BE2C (cell line): ENCODE measurements around the gene BRD7. TPM values are rescaled to one million over a fixed set of nuclear protein-coding genes. Genes with fewer than 3 reads are reported as not detected.

Experiments
- DNase-seq: peaks from one replicate; pipeline ENCODE4 v3.0.0-alpha.2; 2020
- H3K27me3 ChIP-seq: fragments of 250-450 bp; sonication (Bioruptor Pico); 2 replicates; pipeline ENCODE4 v1.5.1; 2020; ENCODE audit warnings: mild to moderate bottlenecking
- H3K36me3 ChIP-seq: fragments of 250-450 bp; sonication (Bioruptor Pico); 2 replicates; pipeline ENCODE4 v1.5.1; 2020; ENCODE audit warnings: mild to moderate bottlenecking
- H3K4me1 ChIP-seq: fragments of 250-450 bp; sonication (Bioruptor Pico); 2 replicates; pipeline ENCODE4 v1.5.1; 2020
- H3K4me3 ChIP-seq: 2 replicates; pipeline ENCODE4 v1.5.1; 2011; ENCODE audit warnings: low read depth, low read length
- H3K9me3 ChIP-seq: fragments of 250-450 bp; sonication (Bioruptor Pico); 2 replicates; pipeline ENCODE4 v1.5.1; 2020
- polyA plus RNA-seq: library from polyadenylated mRNA; unstranded; fragments of >200 nt; gene quantifications from one replicate; pipeline ENCODE4 v1.2.1, GENCODE V29; 2012; ENCODE audit warnings: low read depth, missing spikeins; ENCODE audit not compliant: insufficient read length, insufficient read depth
- TF ChIP-seq, protein P1 (sequence below): IDR thresholded peaks from 2 replicates; pipeline ENCODE4 v1.5.1; 2012; ENCODE audit warnings: mild to moderate bottlenecking, low read depth, low read length

BRD7 gene
- 57.9 TPM for polyA plus RNA-seq

DNA sequence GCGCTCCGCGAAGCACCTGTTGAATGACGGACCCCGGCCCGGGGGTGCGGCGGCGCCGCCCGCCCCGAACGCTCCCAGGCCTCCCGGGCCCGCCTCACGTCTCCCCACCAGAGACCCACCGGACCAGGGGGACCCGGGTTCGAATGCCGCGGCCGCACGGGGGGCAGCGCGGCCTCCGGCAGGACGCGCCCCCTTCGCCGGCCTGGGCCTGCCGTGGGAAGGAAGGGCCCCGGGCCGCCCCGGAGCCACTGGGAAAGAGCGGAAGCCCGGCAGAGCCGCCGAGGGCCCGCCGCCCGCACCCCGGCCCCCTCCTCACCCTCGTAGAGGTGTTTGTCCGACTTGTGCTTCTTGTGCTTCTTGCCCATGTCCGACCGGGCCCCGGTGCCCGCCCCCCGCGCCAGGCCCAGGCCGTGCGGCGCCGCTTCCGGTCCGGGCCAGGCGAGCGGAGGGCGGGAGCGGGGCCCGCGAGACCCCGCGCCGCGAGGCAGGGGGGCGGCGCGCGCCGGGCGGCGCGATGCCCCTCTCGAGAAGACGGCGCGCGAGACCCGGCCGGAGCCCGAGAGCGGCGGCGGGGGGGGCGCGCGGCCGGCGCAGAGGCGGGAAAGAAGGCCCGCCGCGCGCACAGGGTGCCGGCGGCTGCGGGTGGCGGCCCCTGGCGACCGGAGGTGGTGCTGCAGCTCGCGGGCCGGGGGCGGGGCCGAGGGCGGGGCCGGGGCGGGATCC, at the start of gene BRD7:
Gene BRD7, minus strand, starts transcription at position 579 of the 723 bp plus-strand sequence. Its CDS starts 214 bp downstream, at position 365.
- no peaks in the 10 kb centered on the region for H3K27me3 ChIP-seq
- no peaks in the 10 kb centered on the region for H3K9me3 ChIP-seq
- H3K36me3 ChIP-seq: peaks cover 16% of the 10 kb centered on the region
- peak; percentile 76 for DNase-seq
- H3K4me3 ChIP-seq: peak within 1 kb of the TSS; percentile 87
- peaks cover 5% of the 10 kb centered on the region; the same call in 1 of the 2 replicates for H3K4me1 ChIP-seq
- TF ChIP-seq, protein P1, sequence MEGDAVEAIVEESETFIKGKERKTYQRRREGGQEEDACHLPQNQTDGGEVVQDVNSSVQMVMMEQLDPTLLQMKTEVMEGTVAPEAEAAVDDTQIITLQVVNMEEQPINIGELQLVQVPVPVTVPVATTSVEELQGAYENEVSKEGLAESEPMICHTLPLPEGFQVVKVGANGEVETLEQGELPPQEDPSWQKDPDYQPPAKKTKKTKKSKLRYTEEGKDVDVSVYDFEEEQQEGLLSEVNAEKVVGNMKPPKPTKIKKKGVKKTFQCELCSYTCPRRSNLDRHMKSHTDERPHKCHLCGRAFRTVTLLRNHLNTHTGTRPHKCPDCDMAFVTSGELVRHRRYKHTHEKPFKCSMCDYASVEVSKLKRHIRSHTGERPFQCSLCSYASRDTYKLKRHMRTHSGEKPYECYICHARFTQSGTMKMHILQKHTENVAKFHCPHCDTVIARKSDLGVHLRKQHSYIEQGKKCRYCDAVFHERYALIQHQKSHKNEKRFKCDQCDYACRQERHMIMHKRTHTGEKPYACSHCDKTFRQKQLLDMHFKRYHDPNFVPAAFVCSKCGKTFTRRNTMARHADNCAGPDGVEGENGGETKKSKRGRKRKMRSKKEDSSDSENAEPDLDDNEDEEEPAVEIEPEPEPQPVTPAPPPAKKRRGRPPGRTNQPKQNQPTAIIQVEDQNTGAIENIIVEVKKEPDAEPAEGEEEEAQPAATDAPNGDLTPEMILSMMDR: peak; percentile 9; the same call in 1 of the 2 replicates

DNA sequence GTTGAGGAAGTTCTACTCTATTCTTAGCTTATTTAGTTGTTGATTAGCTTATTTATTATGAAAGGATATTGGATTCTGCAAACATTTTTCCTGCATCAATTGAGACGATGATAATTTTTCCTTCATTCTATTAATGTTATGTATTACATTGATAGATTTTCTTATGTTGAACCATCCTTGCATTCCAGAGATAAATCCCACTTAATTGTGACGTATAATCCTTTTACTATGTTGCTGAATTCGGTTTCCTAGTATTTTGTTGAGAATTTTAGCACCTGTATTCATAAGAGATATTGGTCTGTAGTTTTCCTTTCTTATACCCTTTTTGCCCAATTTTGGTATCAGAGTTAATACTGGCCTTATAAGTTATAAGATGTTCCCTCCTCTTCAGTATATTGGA, 47.6 kb upstream of the BRD7 start:
- TF ChIP-seq, protein P1: no peak
- no peak overlapping the region for H3K4me3 ChIP-seq
- no peaks in the 10 kb centered on the region for H3K36me3 ChIP-seq
- no peaks in the 10 kb centered on the region for H3K4me1 ChIP-seq
- no peaks in the 10 kb centered on the region for H3K9me3 ChIP-seq
- DNase-seq: no peak
- no peaks in the 10 kb centered on the region for H3K27me3 ChIP-seq

DNA sequence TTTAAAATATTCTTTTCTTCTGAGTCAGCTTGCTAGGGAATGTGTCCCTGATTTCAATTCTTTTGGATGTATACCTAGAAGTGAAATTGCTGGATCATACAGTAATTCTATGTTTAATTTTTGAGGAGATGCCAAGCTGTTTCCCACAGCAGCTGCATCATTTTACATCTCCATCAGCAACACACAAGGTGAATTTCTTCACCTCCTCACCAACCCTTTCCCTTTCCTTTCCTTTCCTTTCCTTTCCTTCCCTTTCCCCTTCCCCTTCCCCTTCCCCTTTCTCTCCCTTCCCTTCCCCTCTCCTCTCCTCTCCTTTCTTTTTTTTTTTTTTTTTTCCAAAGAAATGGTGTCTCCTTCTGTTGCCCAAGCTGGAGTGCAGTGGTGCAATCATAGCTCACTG, 45.4 kb upstream of the BRD7 start:
- no peaks in the 10 kb centered on the region for H3K4me1 ChIP-seq
- TF ChIP-seq, protein P1: no peak
- no peaks in the 10 kb centered on the region for H3K9me3 ChIP-seq
- H3K27me3 ChIP-seq: no peaks in the 10 kb centered on the region
- H3K4me3 ChIP-seq: no peak overlapping the region
- DNase-seq: no peak
- no peaks in the 10 kb centered on the region for H3K36me3 ChIP-seq

DNA sequence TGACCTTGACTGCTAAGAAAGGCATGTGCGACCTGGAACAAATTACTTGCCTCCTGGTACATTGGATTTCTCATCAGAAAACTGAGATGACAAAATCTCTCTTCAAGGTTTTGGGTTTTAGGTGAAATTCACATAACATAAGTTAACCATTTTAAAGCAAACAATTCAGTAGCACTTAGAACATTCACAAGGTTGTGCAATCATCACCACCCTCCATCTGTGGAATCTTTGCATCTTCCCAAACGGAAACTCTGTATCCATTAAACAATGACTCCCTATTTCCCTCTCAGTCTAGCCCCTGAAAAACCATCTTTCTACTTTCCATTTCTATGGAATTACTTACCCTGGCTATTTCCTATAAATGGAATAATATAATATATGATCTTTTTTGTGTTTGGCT, 42.2 kb upstream of the BRD7 start:
- H3K4me3 ChIP-seq: no peak overlapping the region
- H3K36me3 ChIP-seq: no peaks in the 10 kb centered on the region
- H3K9me3 ChIP-seq: no peaks in the 10 kb centered on the region
- H3K27me3 ChIP-seq: no peaks in the 10 kb centered on the region
- no peak for DNase-seq
- TF ChIP-seq, protein P1: no peak
- no peaks in the 10 kb centered on the region for H3K4me1 ChIP-seq

DNA sequence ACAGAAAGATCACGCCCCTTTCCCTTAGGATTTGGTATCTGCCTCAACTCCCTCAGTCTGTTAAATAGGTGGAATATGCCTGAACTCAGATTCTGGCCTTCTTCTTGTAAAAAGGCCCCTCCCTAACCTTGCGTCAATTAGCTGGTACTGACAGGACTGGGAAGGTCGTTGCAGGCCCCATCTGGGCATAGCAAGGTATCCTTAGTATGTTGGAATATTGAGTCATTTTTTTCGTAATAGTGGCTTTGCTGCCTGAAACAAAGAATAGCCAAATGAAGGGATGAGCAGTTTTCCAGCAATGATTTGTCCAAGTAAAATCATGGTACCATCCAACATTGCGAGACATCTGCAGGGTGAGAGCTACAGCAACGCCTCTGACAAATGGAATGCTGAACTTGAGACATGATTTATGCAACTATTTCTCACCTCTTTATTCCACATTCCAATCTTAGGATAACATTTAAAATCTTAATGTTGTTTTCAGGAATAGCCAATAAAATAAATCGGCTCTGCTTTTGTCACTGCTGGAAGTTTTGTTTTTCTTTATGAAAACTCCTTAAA, 39.3 kb upstream of the BRD7 start:
- no peaks in the 10 kb centered on the region for H3K36me3 ChIP-seq
- H3K4me3 ChIP-seq: no peak overlapping the region
- H3K9me3 ChIP-seq: no peaks in the 10 kb centered on the region
- H3K4me1 ChIP-seq: no peaks in the 10 kb centered on the region
- TF ChIP-seq, protein P1: no peak
- H3K27me3 ChIP-seq: no peaks in the 10 kb centered on the region
- no peak for DNase-seq

DNA sequence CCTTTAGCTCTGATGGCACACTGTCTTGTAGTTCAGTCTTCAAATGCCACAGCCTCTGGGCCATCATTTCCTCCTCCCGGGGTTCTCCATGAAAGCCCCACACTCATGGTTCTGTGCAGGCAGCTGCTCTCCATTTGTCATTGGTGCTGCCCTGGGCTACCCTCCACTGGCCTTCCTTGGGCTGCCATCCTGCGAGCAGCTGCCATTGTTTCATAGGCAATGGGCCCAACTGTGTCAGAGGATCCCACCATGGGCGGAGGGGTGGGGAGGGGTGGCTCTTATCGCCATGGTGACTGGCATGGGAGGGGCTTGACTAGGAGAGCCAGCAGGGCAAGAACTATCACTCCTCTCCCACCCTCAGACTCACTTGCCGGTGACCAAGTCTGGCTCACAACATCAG, 38.6 kb upstream of the BRD7 start:
- TF ChIP-seq, protein P1: no peak
- DNase-seq: no peak
- H3K27me3 ChIP-seq: no peaks in the 10 kb centered on the region
- H3K4me1 ChIP-seq: no peaks in the 10 kb centered on the region
- H3K36me3 ChIP-seq: no peaks in the 10 kb centered on the region
- no peak overlapping the region for H3K4me3 ChIP-seq
- H3K9me3 ChIP-seq: no peaks in the 10 kb centered on the region
